ENCODE data around the gene HSPG2.

Gene HSPG2

GRCh38 chr1:21847223-21848205 is 89.6 kb downstream of the HSPG2 start:
- no peak for DNase-seq
- Histone ChIP-seq H3K4me1 (no peaks in the 10 kb centered on the region), H3K9me3 (no peaks in the 10 kb centered on the region), H3K36me3 (no peaks in the 10 kb centered on the region), H3K4me3 (ENCODE audit: low read depth, low read length) (no peak overlapping the region), H3K27me3 (no peaks in the 10 kb centered on the region)
- TF ChIP-seq, protein P1, sequence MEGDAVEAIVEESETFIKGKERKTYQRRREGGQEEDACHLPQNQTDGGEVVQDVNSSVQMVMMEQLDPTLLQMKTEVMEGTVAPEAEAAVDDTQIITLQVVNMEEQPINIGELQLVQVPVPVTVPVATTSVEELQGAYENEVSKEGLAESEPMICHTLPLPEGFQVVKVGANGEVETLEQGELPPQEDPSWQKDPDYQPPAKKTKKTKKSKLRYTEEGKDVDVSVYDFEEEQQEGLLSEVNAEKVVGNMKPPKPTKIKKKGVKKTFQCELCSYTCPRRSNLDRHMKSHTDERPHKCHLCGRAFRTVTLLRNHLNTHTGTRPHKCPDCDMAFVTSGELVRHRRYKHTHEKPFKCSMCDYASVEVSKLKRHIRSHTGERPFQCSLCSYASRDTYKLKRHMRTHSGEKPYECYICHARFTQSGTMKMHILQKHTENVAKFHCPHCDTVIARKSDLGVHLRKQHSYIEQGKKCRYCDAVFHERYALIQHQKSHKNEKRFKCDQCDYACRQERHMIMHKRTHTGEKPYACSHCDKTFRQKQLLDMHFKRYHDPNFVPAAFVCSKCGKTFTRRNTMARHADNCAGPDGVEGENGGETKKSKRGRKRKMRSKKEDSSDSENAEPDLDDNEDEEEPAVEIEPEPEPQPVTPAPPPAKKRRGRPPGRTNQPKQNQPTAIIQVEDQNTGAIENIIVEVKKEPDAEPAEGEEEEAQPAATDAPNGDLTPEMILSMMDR (IDR thresholded peaks at IDR 0.05; ENCODE audit: low read depth, low read length), result no peak

DNA sequence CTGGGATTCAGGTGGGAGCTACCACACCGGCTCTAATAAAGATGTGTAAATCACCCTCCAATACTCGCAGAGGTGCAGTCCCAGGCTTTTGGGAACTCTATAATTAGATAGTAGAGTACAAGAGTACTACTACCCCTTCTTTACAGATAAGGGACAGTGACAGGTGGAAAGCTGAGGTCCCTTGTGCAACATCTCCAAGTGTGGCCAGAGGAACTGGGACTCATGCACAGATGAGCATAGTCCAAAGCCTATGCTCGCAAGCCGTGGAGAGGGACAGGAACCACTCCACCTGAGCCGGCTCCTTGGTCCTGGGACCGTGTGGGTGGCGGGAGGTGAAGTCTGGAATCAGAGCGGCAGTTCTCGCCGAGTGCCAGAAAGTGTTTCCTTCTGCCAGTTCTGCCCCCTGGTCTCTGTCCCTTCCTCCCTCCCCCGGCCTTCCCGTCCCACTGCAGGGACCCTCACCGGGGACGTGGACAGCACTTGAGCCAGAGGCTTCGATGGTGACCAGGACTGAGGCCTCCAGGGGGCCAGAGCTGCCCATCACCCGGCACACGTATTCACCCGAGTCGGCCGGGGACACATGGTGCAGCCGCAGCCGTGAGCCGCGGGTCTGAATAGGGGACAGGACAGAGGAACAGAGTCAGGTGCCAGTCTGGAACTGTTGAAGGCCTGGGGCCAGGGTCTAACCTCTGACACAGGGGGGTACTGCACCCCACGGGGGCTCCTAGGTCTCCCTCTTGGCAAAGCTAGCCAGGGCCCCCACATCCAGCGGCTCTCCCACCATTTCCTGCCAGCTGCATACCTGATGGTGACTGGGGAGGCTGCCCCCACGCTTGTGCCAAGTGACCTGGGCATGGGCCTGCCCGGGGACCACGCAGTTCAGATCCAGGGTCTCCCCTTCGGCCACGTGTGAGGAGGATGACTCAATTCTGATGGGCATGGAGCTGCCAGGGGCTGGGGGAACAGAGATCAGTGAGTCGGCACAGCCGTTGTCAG is 91.2 kb downstream of the HSPG2 start:
- Histone ChIP-seq H3K27me3 (no peaks in the 10 kb centered on the region), H3K4me3 (ENCODE audit: low read depth, low read length) (no peak overlapping the region), H3K36me3 (no peaks in the 10 kb centered on the region), H3K4me1 (no peaks in the 10 kb centered on the region), H3K9me3 (no peaks in the 10 kb centered on the region)
- no peak for DNase-seq
- TF ChIP-seq, protein P1 (IDR thresholded peaks at IDR 0.05; ENCODE audit: low read depth, low read length), result no peak

DNA sequence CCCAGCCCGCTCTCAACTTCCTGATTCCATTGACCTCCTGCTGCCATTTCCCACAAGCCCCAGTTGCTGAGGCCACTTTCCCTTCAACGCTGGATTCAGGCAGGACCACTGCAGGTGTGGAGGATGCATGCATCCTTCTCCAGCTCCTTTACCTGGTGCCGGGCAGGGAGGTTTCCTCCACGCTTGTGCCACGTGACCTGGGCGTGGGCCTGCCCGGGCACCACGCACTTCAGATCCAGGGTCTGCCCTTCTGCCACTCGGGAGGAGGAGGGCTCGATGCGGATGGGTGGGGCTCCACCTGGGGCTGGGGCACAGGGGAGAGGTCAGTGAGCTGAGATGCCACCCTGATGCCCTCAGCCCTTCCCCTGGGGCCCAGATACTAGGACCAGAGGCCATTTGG is 93.1 kb downstream of the HSPG2 start:
- no peaks in the 10 kb centered on the region for H3K27me3 ChIP-seq

GRCh38 chr1:21843208-21843607 is 93.9 kb downstream of the HSPG2 start:
- TF ChIP-seq, protein P1 (IDR thresholded peaks at IDR 0.05; ENCODE audit: low read depth, low read length), result no peak
- Histone ChIP-seq H3K36me3 (no peaks in the 10 kb centered on the region), H3K4me3 (ENCODE audit: low read depth, low read length) (no peak overlapping the region), H3K27me3 (no peaks in the 10 kb centered on the region), H3K4me1 (no peaks in the 10 kb centered on the region), H3K9me3 (no peaks in the 10 kb centered on the region)
- DNase-seq, result no peak

More for the DNA sequence above, 93.1 kb downstream of the HSPG2 start:
- no peak overlapping the region for H3K4me3 ChIP-seq (ENCODE audit: low read depth, low read length)
- H3K36me3 ChIP-seq, result no peaks in the 10 kb centered on the region
- TF ChIP-seq, protein P1 (IDR thresholded peaks at IDR 0.05; ENCODE audit: low read depth, low read length), result no peak
- no peaks in the 10 kb centered on the region for H3K4me1 ChIP-seq
- DNase-seq, result no peak
- no peaks in the 10 kb centered on the region for H3K9me3 ChIP-seq

DNA sequence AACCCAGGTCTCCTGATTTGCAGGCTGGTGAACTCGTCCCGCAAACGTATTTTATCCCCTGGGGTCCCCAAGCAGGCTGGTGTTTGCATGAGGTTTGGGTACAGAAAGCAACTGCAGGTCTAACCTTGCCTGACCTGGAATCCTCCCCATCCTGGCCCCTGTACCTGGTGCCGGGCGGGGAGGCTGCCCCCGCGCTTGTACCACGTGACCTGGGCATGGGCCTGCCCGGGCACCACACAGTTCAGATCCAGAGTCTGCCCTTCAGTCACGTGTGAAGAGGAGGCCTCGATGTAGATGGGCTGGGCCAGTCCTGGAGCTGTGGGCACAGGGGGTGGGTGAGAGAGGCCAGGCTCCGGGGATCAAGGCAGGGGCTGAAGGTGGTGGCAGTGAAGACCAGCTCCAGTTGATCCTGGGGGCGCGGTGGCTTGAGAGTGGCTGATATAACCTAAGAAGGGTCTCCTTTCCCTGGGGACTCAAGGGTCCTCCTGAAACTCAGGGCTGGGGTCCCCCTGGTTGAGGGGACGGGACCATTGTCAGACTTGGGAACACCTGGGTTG is 94.4 kb downstream of the HSPG2 start:
- no peaks in the 10 kb centered on the region for H3K36me3 ChIP-seq
- H3K4me1 ChIP-seq, result no peaks in the 10 kb centered on the region
- H3K27me3 ChIP-seq, result no peaks in the 10 kb centered on the region
- TF ChIP-seq, protein P1 (IDR thresholded peaks at IDR 0.05; ENCODE audit: low read depth, low read length), result no peak
- DNase-seq, result no peak
- no peak overlapping the region for H3K4me3 ChIP-seq (ENCODE audit: low read depth, low read length)
- H3K9me3 ChIP-seq, result no peaks in the 10 kb centered on the region
